ENCODE results near the gene MPP2. TPM values are rescaled to one million over a fixed set of nuclear protein-coding genes. Genes with fewer than 3 reads are reported as not detected.

Gene MPP2
- polyA plus RNA-seq, 1 donor from 2014 or later, result 25.5 TPM

GRCh38 chr17:43927060-43927864 lies 19.9 kb upstream of the MPP2 start:
- no peak overlapping the region for H3K4me2 ChIP-seq (ENCODE audit: low read length)

GRCh38 chr17:43924558-43924957 lies 17.2 kb upstream of the MPP2 start:
- Histone ChIP-seq H3K27ac (ENCODE audit: low read length) (no peak overlapping the region), H3K9me3 (ENCODE audit: low read length) (no peaks in the 10 kb centered on the region), H3K9me2 (ENCODE audit: insufficient read depth, low read length) (no peaks in the 10 kb centered on the region), H3K79me2 (replicated peaks; ENCODE audit: insufficient read depth, low read length) (no peaks in the 10 kb centered on the region), H3K4me2 (ENCODE audit: low read length) (no peak overlapping the region), H3K9ac (ENCODE audit: low read length) (no peak overlapping the region), H3K36me3 (ENCODE audit: insufficient read depth, low read length) (no peaks in the 10 kb centered on the region), H2AFZ (ENCODE audit: low read depth, low read length) (no peak overlapping the region), H3K27me3 (ENCODE audit: insufficient read depth, low read depth, low read length) (peaks cover 20% of the 10 kb centered on the region), H4K20me1 (ENCODE audit: insufficient read depth) (no peaks in the 10 kb centered on the region), H3F3A (ENCODE audit: insufficient read depth, low read length, poor library complexity, severe bottlenecking) (no peaks in the 10 kb centered on the region), H3K4me3 (ENCODE audit: low read length) (no peak overlapping the region)
- TF ChIP-seq MXI1 (conservative IDR thresholded peaks at IDR 0.05; ENCODE audit: poor library complexity, severe bottlenecking) (no peak), EZH2 (IDR thresholded peaks at IDR 0.05; ENCODE audit: borderline replicate concordance, insufficient read depth, low read length, poor library complexity, severe bottlenecking) (no peak), SMC3 (conservative IDR thresholded peaks at IDR 0.05; ENCODE audit: poor library complexity) (no peak), RAD21 (conservative IDR thresholded peaks at IDR 0.05) (no peak), EP300 (conservative IDR thresholded peaks at IDR 0.05; ENCODE audit: poor library complexity, severe bottlenecking) (no peak), TAF1 (IDR thresholded peaks at IDR 0.05; ENCODE audit: low read depth) (no peak), POLR2AphosphoS5 (IDR thresholded peaks at IDR 0.05) (no peak)
- TF ChIP-seq, protein P1, sequence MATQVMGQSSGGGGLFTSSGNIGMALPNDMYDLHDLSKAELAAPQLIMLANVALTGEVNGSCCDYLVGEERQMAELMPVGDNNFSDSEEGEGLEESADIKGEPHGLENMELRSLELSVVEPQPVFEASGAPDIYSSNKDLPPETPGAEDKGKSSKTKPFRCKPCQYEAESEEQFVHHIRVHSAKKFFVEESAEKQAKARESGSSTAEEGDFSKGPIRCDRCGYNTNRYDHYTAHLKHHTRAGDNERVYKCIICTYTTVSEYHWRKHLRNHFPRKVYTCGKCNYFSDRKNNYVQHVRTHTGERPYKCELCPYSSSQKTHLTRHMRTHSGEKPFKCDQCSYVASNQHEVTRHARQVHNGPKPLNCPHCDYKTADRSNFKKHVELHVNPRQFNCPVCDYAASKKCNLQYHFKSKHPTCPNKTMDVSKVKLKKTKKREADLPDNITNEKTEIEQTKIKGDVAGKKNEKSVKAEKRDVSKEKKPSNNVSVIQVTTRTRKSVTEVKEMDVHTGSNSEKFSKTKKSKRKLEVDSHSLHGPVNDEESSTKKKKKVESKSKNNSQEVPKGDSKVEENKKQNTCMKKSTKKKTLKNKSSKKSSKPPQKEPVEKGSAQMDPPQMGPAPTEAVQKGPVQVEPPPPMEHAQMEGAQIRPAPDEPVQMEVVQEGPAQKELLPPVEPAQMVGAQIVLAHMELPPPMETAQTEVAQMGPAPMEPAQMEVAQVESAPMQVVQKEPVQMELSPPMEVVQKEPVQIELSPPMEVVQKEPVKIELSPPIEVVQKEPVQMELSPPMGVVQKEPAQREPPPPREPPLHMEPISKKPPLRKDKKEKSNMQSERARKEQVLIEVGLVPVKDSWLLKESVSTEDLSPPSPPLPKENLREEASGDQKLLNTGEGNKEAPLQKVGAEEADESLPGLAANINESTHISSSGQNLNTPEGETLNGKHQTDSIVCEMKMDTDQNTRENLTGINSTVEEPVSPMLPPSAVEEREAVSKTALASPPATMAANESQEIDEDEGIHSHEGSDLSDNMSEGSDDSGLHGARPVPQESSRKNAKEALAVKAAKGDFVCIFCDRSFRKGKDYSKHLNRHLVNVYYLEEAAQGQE (IDR thresholded peaks at IDR 0.05; ENCODE audit: borderline replicate concordance), result no peak
- TF ChIP-seq, protein P2, sequence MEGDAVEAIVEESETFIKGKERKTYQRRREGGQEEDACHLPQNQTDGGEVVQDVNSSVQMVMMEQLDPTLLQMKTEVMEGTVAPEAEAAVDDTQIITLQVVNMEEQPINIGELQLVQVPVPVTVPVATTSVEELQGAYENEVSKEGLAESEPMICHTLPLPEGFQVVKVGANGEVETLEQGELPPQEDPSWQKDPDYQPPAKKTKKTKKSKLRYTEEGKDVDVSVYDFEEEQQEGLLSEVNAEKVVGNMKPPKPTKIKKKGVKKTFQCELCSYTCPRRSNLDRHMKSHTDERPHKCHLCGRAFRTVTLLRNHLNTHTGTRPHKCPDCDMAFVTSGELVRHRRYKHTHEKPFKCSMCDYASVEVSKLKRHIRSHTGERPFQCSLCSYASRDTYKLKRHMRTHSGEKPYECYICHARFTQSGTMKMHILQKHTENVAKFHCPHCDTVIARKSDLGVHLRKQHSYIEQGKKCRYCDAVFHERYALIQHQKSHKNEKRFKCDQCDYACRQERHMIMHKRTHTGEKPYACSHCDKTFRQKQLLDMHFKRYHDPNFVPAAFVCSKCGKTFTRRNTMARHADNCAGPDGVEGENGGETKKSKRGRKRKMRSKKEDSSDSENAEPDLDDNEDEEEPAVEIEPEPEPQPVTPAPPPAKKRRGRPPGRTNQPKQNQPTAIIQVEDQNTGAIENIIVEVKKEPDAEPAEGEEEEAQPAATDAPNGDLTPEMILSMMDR (IDR thresholded peaks at IDR 0.05; ENCODE audit: poor library complexity, severe bottlenecking), result no peak

More at GRCh38 chr17:43927060-43927864, 19.9 kb upstream of the MPP2 start:
- TF ChIP-seq RAD21 (conservative IDR thresholded peaks at IDR 0.05) (no peak), EP300 (conservative IDR thresholded peaks at IDR 0.05; ENCODE audit: poor library complexity, severe bottlenecking) (no peak), EZH2 (IDR thresholded peaks at IDR 0.05; ENCODE audit: borderline replicate concordance, insufficient read depth, low read length, poor library complexity, severe bottlenecking) (no peak), SMC3 (conservative IDR thresholded peaks at IDR 0.05; ENCODE audit: poor library complexity) (no peak), MXI1 (conservative IDR thresholded peaks at IDR 0.05; ENCODE audit: poor library complexity, severe bottlenecking) (no peak), POLR2AphosphoS5 (IDR thresholded peaks at IDR 0.05) (no peak), TAF1 (IDR thresholded peaks at IDR 0.05; ENCODE audit: low read depth) (no peak)
- TF ChIP-seq, protein P1 (IDR thresholded peaks at IDR 0.05; ENCODE audit: borderline replicate concordance), result no peak
- TF ChIP-seq, protein P2 (IDR thresholded peaks at IDR 0.05; ENCODE audit: poor library complexity, severe bottlenecking), result no peak
- Histone ChIP-seq H3K9me2 (ENCODE audit: insufficient read depth, low read length) (no peaks in the 10 kb centered on the region), H3K36me3 (ENCODE audit: insufficient read depth, low read length) (no peaks in the 10 kb centered on the region), H3F3A (ENCODE audit: insufficient read depth, low read length, poor library complexity, severe bottlenecking) (no peaks in the 10 kb centered on the region), H4K20me1 (ENCODE audit: insufficient read depth) (no peaks in the 10 kb centered on the region), H3K4me3 (ENCODE audit: low read length) (peak overlapping the region; percentile 31), H3K27ac (ENCODE audit: low read length) (no peak overlapping the region), H3K79me2 (replicated peaks; ENCODE audit: insufficient read depth, low read length) (no peaks in the 10 kb centered on the region), H3K9me3 (ENCODE audit: low read length) (no peaks in the 10 kb centered on the region), H3K27me3 (ENCODE audit: insufficient read depth, low read depth, low read length) (peaks cover 20% of the 10 kb centered on the region), H3K9ac (ENCODE audit: low read length) (no peak overlapping the region), H2AFZ (ENCODE audit: low read depth, low read length) (no peak overlapping the region)
